Esophagus muscularis mucosa (tissue), 4 donors: ENCODE results near the gene DCN.

Source experiments
- CTCF ChIP-seq, 3 experiments: fragments of 200-600 bp in 2 of 3; fragments of 450-650 bp in 1 of 3; sonication (generic) in 2 of 3; IDR thresholded peaks; one replicate each; pipeline ENCODE4 v1.5.1; 2017 to 2019; ENCODE audit warnings: antibody characterized with exemption in 3 of 3, mild to moderate bottlenecking in 2 of 3, moderate library complexity in 1 of 3
- EP300 ChIP-seq: sonication (generic); formaldehyde crosslinking; IDR thresholded peaks from one replicate; pipeline ENCODE4 v1.6.1; 2017; ENCODE audit warnings: antibody characterized with exemption
- POLR2A ChIP-seq: fragments of 450-650 bp; IDR thresholded peaks from one replicate; pipeline ENCODE4 v1.6.1; 2017; ENCODE audit warnings: antibody characterized with exemption, moderate library complexity, mild to moderate bottlenecking, low read depth
- POLR2AphosphoS5 ChIP-seq, 2 donors: sonication (generic); formaldehyde crosslinking; IDR thresholded peaks; one replicate each; pipeline ENCODE4 v1.6.1; 2017; ENCODE audit warnings: antibody characterized with exemption in 2 of 2

GRCh38 chr12:91113621-91114020 lies 69.0 kb downstream of the DCN start:
- TF ChIP-seq CTCF (IDR thresholded peaks at IDR 0.05) (no peak), POLR2AphosphoS5 (IDR thresholded peaks at IDR 0.05) (no peak), EP300 (no peak), POLR2A (no peak)
